IMR-90 (cell line): ENCODE measurements around the gene KCNK3. TPM values are rescaled to one million over a fixed set of nuclear protein-coding genes. Genes with fewer than 3 reads are reported as not detected.

ENCODE experiments used
- ATAC-seq: fragments of 200-7000 bp; cut with Tn5 transposase; 2 replicates; pipeline ENCODE4 v1.9.1; 2020; ENCODE audit warnings: low read depth, mild to moderate bottlenecking, moderate library complexity
- BruUV-seq: library from RNA; stranded (reverse); fragments of 400-500 nt; replicated peaks from 2 replicates; lab custom pipeline; 2021; lab: Mats Ljungman, UMichigan
- CTCF ChIA-PET: fragments of 300-600 bp; formaldehyde crosslinking; extraction: SDS; loops from one replicate; lab custom pipeline; 2021; ENCODE audit warnings: antibody characterized with exemption; lab: Yijun Ruan, JAX
- POLR2A ChIA-PET: fragments of 300-600 bp; sonication (Branson Sonifier 250); formaldehyde crosslinking; loops from one replicate; lab custom pipeline; 2022; ENCODE audit warnings: antibody characterized with exemption; ENCODE audit not compliant: unreplicated experiment; lab: Charles Lee
- DNase-seq: peaks from one replicate; pipeline ENCODE4 v3.0.0; 2013
- H2AFZ ChIP-seq: replicated peaks from 2 replicates; pipeline ENCODE3; 2013; ENCODE audit warnings: low read length, mild to moderate bottlenecking; ENCODE audit not compliant: poor library complexity
- H2AK5ac ChIP-seq: 2 replicates; pipeline ENCODE4 v1.6.1; 2013; ENCODE audit warnings: low read depth, low read length, inconsistent platforms
- H2AK9ac ChIP-seq: replicated peaks from 2 replicates; pipeline ENCODE3; 2013; ENCODE audit warnings: mild to moderate bottlenecking, low read depth, low read length, moderate library complexity; ENCODE audit not compliant: poor library complexity
- H2BK120ac ChIP-seq: 2 replicates; pipeline ENCODE4 v1.6.1; 2013; ENCODE audit warnings: low read depth, low read length, inconsistent platforms
- H2BK15ac ChIP-seq: 3 replicates; pipeline ENCODE4 v1.6.1; 2013; ENCODE audit warnings: low read depth, low read length, inconsistent platforms
- H2BK20ac ChIP-seq: 2 replicates; pipeline ENCODE4 v1.6.1; 2013; ENCODE audit warnings: low read depth, mild to moderate bottlenecking, inconsistent platforms, low read length, moderate library complexity
- H2BK5ac ChIP-seq: 2 replicates; pipeline ENCODE4 v1.6.1; 2013; ENCODE audit warnings: mild to moderate bottlenecking, low read depth, low read length, inconsistent platforms; ENCODE audit not compliant: poor library complexity, severe bottlenecking
- H3K14ac ChIP-seq: replicated peaks from 2 replicates; pipeline ENCODE4 v1.6.1; 2013; ENCODE audit warnings: low read depth, low read length, inconsistent platforms
- H3K18ac ChIP-seq: 2 replicates; pipeline ENCODE4 v1.6.1; 2013; ENCODE audit warnings: low read depth, low read length, control low read depth
- H3K23ac ChIP-seq: 2 replicates; pipeline ENCODE4 v1.6.1; 2013; ENCODE audit warnings: low read depth, low read length, inconsistent platforms
- H3K27ac ChIP-seq: 2 replicates; pipeline ENCODE4 v1.5.1; 2013; ENCODE audit warnings: mild to moderate bottlenecking, control low read depth, low read length; ENCODE audit not compliant: insufficient read depth
- H3K27me3 ChIP-seq: 2 replicates; pipeline ENCODE4 v1.6.1; 2013; ENCODE audit warnings: low read length; ENCODE audit not compliant: control insufficient read depth, insufficient read depth
- H3K36me3 ChIP-seq: 2 replicates; pipeline ENCODE4 v1.6.1; 2013; ENCODE audit warnings: low read length, mixed read lengths; ENCODE audit not compliant: control insufficient read depth, insufficient read depth
- H3K4ac ChIP-seq: 2 replicates; pipeline ENCODE4 v1.6.1; 2013; ENCODE audit warnings: low read depth, low read length, inconsistent platforms
- H3K4me1 ChIP-seq: 2 replicates; pipeline ENCODE4 v1.6.1; 2013; ENCODE audit warnings: low read length, mixed read lengths; ENCODE audit not compliant: control insufficient read depth, insufficient read depth
- H3K4me2 ChIP-seq: 2 replicates; pipeline ENCODE4 v1.6.1; 2013; ENCODE audit warnings: low read depth, mild to moderate bottlenecking, control low read depth, low read length, moderate library complexity
- H3K4me3 ChIP-seq: 2 replicates; pipeline ENCODE4 v1.5.1; 2013; ENCODE audit warnings: low read depth, mild to moderate bottlenecking, control low read depth, low read length, moderate library complexity; ENCODE audit not compliant: insufficient read depth
- H3K56ac ChIP-seq: 2 replicates; pipeline ENCODE4 v1.6.1; 2013; ENCODE audit warnings: low read length, inconsistent platforms; ENCODE audit not compliant: insufficient read depth; ENCODE audit errors: extremely low read depth
- H3K79me1 ChIP-seq, 2 experiments: 2 replicates each; pipeline ENCODE4 v1.6.1; 2013; ENCODE audit warnings: low read length in 2 of 2, inconsistent platforms in 1 of 2, low read depth in 1 of 2
- H3K9ac ChIP-seq: 2 replicates; pipeline ENCODE4 v1.6.1; 2013; ENCODE audit warnings: low read depth, low read length, control low read depth
- H3K9me1 ChIP-seq: 2 replicates; pipeline ENCODE4 v1.6.1; 2013; ENCODE audit warnings: low read length, inconsistent platforms; ENCODE audit not compliant: insufficient read depth
- H3K9me3 ChIP-seq: 2 replicates; pipeline ENCODE4 v1.6.1; 2013; ENCODE audit warnings: low read length; ENCODE audit not compliant: control insufficient read depth, insufficient read depth
- H4K20me1 ChIP-seq: 2 replicates; pipeline ENCODE4 v1.6.1; 2013; ENCODE audit warnings: low read length, inconsistent platforms; ENCODE audit not compliant: insufficient read depth
- H4K5ac ChIP-seq: 2 replicates; pipeline ENCODE4 v1.6.1; 2013; ENCODE audit warnings: mild to moderate bottlenecking, low read depth, low read length, control low read depth
- H4K8ac ChIP-seq, 2 experiments: 2 replicates each; pipeline ENCODE4 v1.6.1; 2013; ENCODE audit warnings: low read depth in 2 of 2, low read length in 2 of 2, control low read depth in 1 of 2, inconsistent platforms in 1 of 2
- H4K91ac ChIP-seq: 2 replicates; pipeline ENCODE4 v1.6.1; 2013; ENCODE audit warnings: low read depth, low read length, inconsistent platforms; ENCODE audit not compliant: insufficient read depth
- CEBPB ChIP-seq: IDR thresholded peaks from 2 replicates; pipeline ENCODE4 v1.6.1; 2012; ENCODE audit warnings: low read depth, low read length, improper control_type of control experiment
- MAFK ChIP-seq: IDR thresholded peaks from 2 replicates; pipeline ENCODE4 v1.6.1; 2012; ENCODE audit warnings: low read depth, low read length, improper control_type of control experiment
- NFE2L2 ChIP-seq: fragments of 150-350 bp; IDR thresholded peaks from 2 replicates; pipeline ENCODE4 v1.6.1; 2016; ENCODE audit warnings: low read depth, mild to moderate bottlenecking, low read length
- RCOR1 ChIP-seq: IDR thresholded peaks from 2 replicates; pipeline ENCODE4 v1.6.1; 2012; ENCODE audit warnings: mild to moderate bottlenecking, low read length, improper control_type of control experiment; ENCODE audit not compliant: insufficient replicate concordance
- RFX5 ChIP-seq: IDR thresholded peaks from 2 replicates; pipeline ENCODE4 v1.8.0; 2012; ENCODE audit warnings: low read depth, mild to moderate bottlenecking, low read length, moderate library complexity
- WGBS, 2 experiments: methylation state at CpG; one replicate each; pipeline versions ENCODE4 v1.1.5 to v1.1.7; 2013; ENCODE audit warnings: missing lambda C conversion rate in 2 of 2; ENCODE audit not compliant: insufficient read length in 1 of 2; ENCODE audit errors: extremely low coverage in 2 of 2; 5-methylcytosine and 5-hydroxymethylcytosine counted together
- dilution Hi-C: fragments of 300-500 bp; cut with HindIII; formaldehyde crosslinking; loops from one replicate; pipeline ENCODE4 v1.14.3; 2018; ENCODE audit warnings: low sequenced_read_pairs; ENCODE audit not compliant: unreplicated experiment
- in situ Hi-C: fragments of 300-500 bp; cut with MboI; formaldehyde crosslinking; loops from 3 replicates; pipeline ENCODE4 v1.14.3; 2019; ENCODE audit warnings: low sequenced_read_pairs, inconsistent platforms, mixed read lengths
- intact Hi-C: fragments of 100-400 bp; cut with micrococcal nuclease; formaldehyde crosslinking; loops from 2 replicates; pipeline ENCODE4 v1.10.0; 2022
- polyA plus RNA-seq, 3 experiments: library from polyadenylated mRNA; depleted of rRNA; stranded (reverse); fragments of >200 nt; gene quantifications; 2 replicates each; pipeline ENCODE4 v1.2.3, GENCODE V29; 2012; ENCODE audit warnings: low replicate concordance in 1 of 3
- total RNA-seq: library from RNA; depleted of rRNA; stranded (reverse); fragments of >200 nt; gene quantifications from 2 replicates; pipeline ENCODE4 v1.2.3, GENCODE V29; 2012

Gene KCNK3
- total and polyA plus RNA-seq, 2 of the 4 experiments (the other 2 are of a cell fraction): under 0.01 to 0.03 TPM

DNA sequence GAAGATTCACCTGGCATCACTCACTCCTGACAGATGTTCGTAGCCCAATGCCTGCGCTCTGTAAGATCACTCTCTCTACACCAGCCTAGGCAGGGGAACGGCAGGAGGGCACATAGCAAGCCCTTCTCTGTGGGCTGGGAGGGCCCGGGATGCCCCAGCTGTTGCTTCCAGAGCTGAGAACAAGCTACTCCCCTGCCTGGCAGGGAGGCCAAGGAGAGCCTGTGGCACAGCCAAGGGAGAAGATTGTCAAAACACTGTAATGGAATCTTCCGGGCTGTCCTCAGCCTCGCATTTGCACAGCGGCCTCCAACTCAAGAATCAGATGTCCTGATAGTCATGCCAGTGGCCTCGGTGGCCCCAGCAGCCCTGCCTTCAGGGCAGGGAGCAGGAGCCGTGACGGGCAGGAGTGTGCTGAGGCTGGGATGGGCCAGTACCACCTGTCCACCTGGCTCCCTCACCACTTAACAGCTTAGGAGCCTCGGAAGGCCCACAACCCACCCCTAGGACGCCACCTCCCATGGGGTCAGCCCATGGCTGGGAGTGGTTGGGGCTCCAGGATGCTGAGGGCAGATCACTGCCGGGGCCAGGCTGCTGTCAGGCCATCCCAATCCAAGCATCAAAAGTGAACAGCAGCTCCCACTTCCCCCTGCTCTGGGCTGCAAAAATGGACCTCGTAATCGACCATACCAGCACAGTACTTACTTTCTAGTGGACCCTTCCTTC is 49.7 kb downstream of the KCNK3 start:
- Histone ChIP-seq H3K18ac (no peak overlapping the region), H3K4me2 (no peak overlapping the region), H4K8ac (no peak overlapping the region), H2BK120ac (no peak overlapping the region), H4K91ac (no peak overlapping the region), H3K4ac (no peak overlapping the region), H3K4me3 (no peak overlapping the region), H3K9me3 (no peaks in the 10 kb centered on the region), H3K9ac (no peak overlapping the region), H3K27ac (no peak overlapping the region), H2AK5ac (no peak overlapping the region), H3K79me1 (no peaks in the 10 kb centered on the region), H3K56ac (no peak overlapping the region), H3K36me3 (no peaks in the 10 kb centered on the region), H3K23ac (no peak overlapping the region), H3K4me1 (no peaks in the 10 kb centered on the region), H3K14ac (no peak overlapping the region), H4K5ac (no peak overlapping the region), H2BK20ac (no peak overlapping the region), H3K27me3 (peaks cover 7% of the 10 kb centered on the region; the same call in 1 of the 2 replicates), H2BK5ac (no peak overlapping the region), H2BK15ac (no peak overlapping the region), H2AFZ (no peak overlapping the region), H3K9me1 (no peaks in the 10 kb centered on the region), H2AK9ac (no peak overlapping the region), H4K20me1 (no peaks in the 10 kb centered on the region)
- dilution Hi-C loops (no loop called here), intact Hi-C loops (loop anchor here (10.0 kb wide), 1 partner anchor 397 kb away; the partner anchor contains the start of genes ADGRF3 and SELENOI), in situ Hi-C loops (loop anchor here (5.0 kb wide), 1 partner anchor 140 kb away; no protein-coding TSS in a partner anchor)
- BruUV-seq: no TSS peak
- ATAC-seq: no peak
- TF ChIP-seq MAFK: no peak
- TF ChIP-seq CEBPB: no peak
- TF ChIP-seq RCOR1: no peak
- TF ChIP-seq RFX5: no peak
- TF ChIP-seq NFE2L2: no peak
- WGBS, 2 experiments: 75% methylated on average over 5 of the region's 15 CpGs; no CpG with 5 or more reads in 1 of the 2 experiments
- ChIA-PET POLR2A (interaction anchor here (0.6 kb wide), 1 partner anchor 11 kb away, joined by 8 read pairs; no protein-coding TSS in a partner anchor), CTCF (interaction anchor here (0.7 to 3.0 kb wide), 3 partner anchors 104 to 165 kb away, joined by 3 to 21 read pairs (median 3); no protein-coding TSS in a partner anchor)
- DNase-seq: no peak
